CD4-positive, alpha-beta T cell treated with Interleukin-6 for 4 hours (primary cell): Measurements from ENCODE around the gene WDR74.
"Not testable (repeated sequence)": the region's sequence is repeated elsewhere in the genome, so short reads cannot be mapped to it uniquely, and the experiment has no call there.

Source experiments
- DNase-seq: peaks from one replicate; pipeline ENCODE4 v3.0.0-alpha.2; 2020; ENCODE audit warnings: mixed read lengths

The WDR74 gene

DNA sequence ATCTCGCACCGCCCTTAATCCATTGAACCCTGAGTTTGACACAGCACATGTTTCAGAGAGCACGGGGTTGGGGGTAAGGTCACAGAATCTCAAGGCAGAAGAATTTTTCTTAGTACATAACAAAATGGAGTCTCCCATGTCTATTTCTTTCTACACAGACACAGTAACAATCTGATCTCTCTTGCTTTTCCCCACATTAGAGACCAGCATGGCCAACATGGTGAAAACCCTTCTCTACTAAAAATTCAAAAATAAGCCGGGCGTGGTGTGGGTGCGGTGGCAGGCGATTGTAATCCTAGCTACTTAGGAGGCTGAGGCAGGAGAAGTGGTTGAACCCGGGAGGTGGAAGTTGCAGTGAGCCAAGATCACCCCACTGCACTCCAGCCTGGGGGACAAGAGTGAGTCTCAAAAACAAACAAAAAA, 19.9 kb upstream of the WDR74 start:
- DNase-seq = not testable (repeated sequence)

DNA sequence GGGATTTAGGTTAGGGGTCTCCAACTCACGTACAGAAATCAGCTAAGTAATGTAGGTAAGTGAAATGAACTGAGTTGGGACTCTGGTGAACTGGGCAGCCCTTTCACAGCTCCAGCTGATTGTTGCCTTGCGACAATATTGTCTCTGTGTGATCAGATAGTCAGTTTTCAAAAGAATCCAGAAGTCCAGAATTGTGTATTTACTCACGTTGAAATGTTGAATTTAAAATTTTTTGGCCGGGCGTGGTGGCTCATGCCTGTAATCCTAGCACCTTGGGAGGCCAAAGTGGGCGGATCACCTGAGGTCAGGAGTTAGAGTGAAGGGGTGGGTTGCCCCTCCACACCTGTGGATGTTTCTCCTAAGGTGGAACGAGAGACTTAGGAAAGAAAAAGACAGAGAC, 18.8 kb upstream of the WDR74 start:
- DNase-seq = no peak

DNA sequence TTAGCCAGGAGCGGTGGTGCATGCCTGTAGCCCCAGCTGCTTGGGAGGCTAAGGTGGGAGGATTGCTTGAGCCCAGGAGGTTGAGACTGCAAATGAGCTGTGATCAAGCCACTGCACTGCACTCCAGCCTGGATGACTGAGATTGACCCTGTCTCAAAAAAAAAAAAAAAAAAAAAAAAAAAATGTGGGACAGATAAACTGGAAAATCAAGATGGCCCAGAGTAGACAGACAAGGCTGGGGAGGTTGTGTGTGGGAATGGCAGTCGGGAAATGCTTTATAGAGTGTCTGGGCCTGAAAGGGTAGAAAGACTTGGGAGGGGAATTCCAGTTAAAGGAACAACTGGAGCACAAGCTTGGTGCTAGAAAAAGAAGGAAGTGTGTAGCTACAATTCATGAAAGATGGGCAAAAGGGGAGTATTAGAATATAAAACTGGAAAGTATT, 18.2 kb upstream of the WDR74 start:
- no peak for DNase-seq

DNA sequence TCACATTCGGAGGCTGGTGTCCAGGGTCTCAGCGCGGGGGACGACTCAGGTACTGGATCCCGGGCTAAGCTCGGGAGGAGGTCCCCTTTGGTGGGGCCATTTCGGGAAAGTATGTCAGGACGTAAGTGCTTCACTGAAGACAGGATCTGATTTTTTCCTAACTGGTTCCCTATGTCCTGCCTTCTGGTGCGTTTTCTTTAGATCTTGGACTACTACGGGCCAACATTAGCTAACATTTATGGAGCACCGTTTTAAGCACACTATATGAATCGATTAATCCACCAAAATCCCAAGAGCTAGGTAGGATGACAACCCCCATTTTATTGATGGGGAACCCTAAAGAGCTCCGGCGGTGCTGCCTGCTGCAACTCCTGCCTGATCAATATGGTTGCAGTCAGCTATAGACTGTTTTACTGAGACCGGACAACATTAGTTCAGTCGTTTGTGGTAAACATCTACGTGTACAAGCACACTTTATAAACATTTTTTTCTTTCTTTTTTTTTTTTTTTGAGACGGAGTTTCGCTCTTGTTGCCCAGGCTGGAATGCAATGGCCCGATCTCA, 17.0 kb upstream of the WDR74 start:
- peak; percentile 27 for DNase-seq

DNA sequence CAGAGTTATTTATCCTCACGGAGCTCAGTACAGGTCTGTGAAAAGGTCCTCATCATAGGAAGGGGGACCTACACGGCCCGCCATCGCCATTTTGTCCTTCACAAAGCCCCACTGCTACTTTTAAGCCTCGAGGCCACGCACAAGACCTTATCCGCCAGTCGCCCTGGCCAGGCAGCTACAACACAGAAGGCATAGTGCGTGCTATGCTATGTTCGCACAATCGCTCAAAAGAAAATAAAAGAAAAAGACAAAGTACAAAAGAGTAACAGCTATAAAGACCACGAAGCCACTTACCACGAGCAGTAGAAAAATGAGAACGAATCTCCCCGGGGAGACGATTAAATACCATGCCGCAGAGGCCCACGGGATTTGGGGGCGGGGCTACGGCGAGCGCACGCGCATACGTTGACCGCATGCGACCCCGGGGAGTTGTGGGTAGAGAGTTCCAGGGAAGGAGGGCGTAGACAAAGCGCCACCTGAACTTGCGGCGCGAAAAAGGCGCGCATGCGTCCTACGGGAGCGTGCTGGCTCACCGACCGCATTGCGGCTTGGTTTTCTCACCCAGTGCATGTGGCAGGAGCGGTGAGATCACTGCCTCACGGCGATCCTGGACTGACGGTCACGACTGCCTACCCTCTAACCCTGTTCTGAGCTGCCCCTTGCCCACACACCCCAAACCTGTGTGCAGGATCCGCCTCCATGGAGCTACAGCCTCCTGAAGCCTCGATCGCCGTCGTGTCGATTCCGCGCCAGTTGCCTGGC, 16.4 kb upstream of the WDR74 start:
- DNase-seq = peak; percentile 98

- DNase-seq = no peak
These were observed 15.6 kb upstream of the WDR74 start for GRCh38 chr11:62854825-62855570.

GRCh38 chr11:62854013-62854824, 14.8 kb upstream of the WDR74 start:
- no peak for DNase-seq

- peak; percentile 25 for DNase-seq
These were observed 14.0 kb upstream of the WDR74 start for GRCh38 chr11:62853279-62853965.

GRCh38 chr11:62852523-62853188, 13.3 kb upstream of the WDR74 start:
- DNase-seq = no peak

GRCh38 chr11:62851807-62852522, 12.6 kb upstream of the WDR74 start:
- no peak for DNase-seq

DNA sequence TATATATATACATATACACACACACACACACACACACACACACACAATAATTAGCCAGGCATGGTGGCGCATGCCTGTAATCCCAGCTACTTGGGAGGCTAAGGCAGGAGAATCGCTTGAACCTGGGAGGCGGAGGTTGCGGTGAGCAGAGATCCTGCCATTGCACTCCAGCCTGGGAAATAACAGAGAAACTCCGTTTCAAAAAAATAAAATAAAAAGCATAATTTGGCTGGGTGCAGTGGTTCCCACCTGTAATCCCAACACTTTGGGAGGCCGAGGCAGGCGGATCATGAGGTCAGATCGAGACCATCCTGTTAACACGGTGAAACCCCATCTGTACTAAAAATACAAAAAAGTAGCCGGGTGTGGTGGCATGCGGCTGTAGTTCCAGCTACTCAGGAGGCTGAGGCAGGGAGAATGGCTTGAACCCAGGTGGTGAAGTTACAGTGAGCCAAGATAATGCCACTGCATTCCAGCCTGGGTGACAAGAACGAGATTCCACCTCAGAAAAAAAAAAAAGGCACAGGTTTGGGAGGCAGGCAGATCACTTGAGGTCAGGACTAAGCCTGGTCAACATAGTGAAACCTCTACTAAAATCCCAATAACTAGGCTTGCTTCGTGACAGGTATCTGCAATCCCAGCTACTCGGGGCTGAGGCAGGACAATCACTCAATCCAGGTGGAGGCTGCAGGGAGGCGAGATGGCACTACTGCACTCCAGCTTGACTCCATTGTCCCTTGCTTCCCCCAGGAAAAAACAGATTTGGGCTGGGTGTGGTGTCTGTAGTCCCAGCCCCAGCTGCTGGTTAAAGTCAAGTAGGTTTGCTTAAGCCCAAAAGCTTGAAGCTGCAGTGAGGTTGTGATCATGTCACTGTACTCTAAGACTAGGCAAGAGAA, 11.8 kb upstream of the WDR74 start:
- DNase-seq = no peak

DNA sequence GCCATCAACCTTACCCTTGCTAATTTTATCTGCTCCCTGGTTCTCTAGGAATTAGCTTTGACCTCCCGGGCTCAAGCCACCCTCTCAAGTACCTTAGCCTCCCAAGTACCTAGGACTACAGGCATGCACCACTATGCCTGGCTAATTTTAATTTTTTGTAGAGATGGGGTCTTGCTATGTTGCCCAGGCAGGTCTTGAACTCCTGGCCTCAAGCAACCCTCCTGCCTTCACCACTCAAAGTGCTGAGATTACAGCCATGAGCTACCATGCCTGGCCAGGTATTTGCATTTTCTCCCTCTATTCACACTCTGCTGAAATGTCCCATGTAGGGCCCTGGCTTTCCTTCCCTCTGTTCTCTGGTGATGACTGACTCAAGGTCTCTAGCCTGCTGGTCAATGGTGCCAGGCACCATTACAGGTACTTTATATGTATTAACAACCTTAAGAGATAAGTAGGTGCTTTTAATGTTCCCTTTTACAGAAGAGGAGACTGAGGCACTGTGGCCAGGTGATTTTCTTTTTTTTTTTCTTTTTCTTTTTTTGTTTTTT, 8.5 kb upstream of the WDR74 start:
- no peak for DNase-seq

DNA sequence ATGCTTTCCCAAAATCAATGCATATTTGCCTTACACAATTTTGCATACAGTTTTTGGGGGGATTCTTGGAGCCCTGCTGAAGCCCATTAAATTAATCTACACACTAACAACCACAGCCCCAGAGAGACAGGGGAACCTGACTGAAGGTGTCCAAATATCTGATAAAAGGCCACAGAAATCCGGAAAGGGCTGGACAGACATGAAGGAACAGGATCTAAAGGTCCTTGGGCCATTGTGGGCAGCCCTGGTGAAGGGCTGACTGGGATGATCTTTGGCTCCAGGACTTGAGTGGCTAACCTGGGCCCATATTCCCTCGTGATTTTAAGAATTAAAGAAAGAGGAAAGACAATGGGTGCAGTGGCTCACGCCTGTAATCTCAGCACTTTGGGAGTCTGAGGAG, 6.8 kb upstream of the WDR74 start:
- no peak for DNase-seq

- no peak for DNase-seq
These were observed 4.8 kb upstream of the WDR74 start for GRCh38 chr11:62844154-62844553.

DNA sequence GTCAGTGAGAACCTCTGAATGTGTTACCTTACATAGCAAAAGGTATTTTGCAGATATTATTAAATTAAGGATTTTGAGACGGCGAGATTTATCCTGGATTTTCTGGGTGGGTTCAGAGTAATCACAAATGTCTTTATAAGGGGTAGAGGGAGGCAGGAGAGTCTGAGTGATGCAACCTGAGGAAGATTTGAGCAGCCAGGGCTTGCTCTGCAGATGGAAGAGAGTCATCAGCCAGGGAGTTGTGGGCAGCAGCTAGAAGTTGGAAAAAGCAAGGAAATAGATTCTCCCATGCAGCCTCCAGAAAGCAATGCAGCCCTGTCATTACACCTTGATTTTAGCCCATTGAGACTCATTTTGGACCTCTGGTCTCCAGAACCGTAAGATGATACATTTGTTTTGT, 4.1 kb upstream of the WDR74 start:
- no peak for DNase-seq

DNA sequence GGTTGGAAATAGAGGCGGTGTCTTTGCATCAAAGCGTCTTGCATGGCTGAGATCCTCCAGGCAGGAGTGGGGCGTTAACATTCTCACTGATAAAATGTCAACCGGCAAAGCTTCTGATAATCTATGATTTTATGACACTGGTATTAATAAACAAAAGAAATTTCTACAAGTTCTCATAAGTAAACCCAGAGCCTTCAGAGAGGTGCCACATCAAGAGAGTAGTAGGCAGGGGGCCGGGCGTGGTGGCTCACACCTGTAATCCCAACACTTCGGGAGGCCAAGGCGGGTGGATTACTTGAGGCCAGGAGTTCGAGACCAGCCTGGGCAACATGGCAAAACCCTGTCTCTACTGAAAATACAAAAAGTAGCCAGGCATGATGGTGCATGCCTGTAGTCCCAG, 3.5 kb upstream of the WDR74 start:
- DNase-seq = not testable (repeated sequence)

- DNase-seq = peak; percentile 46
These were observed 2.9 kb upstream of the WDR74 start for GRCh38 chr11:62842171-62842741.

- DNase-seq = peak; percentile 84
These were observed 2.2 kb upstream of the WDR74 start for GRCh38 chr11:62841361-62842170.
